ENCODE measurements around the gene TELO2.

Gene TELO2

DNA sequence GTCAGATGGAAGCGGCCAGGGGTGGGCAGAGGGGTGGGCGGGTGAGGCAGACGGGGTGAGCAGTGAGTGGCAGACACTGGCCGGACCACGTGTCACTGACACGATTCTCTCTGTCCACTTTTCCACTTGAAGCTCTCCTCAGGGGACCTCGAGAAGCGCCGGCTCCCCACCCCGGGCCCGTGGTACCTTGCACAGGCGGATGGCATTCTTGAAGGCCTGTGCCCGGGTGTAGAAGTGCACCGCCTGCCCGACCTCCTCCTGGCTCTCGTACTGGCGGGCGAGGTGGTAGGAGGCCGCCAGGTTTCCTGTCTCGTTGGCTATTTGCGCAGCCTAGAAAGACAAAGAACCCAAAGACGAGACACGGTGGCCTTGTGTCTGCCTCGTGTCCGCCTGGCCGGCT, 31.2 kb downstream of the TELO2 start:
- DNase-seq, result no peak

DNA sequence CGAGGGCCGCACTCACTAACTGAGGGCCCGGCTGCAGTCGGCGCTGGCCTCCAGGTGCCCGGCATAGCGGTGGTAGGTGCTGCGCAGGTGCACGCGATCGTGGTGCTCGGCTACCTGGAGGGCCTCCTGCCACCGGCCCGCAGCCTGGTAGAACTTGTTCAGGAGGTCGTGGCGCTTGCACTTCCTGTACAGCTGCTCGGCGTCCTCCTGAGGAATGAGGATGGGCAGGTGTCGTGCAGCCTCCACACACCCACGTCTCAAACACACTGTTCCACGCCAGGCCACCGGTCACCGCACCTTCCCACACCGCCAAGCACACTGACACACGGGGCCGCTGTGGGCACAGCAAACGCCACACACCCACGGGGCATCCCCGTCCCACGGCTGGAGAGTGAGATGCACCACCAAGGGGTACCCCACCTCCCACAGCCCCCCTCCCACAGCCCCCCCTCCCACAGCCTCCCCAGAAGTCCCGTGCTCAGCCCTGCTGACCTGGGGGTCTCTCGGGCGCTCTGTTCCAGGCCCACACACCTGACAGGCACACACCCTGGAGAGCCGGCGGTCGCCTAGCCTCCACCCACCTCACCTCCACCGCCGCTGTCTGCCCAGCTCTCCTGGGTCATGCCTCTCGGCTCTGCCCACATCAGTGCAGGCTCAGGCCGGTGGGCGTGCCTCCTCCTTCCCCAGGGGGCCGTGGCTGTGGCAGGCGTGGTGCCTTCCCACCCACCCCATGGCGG, 32.9 kb downstream of the TELO2 start:
- DNase-seq, result no peak

DNA sequence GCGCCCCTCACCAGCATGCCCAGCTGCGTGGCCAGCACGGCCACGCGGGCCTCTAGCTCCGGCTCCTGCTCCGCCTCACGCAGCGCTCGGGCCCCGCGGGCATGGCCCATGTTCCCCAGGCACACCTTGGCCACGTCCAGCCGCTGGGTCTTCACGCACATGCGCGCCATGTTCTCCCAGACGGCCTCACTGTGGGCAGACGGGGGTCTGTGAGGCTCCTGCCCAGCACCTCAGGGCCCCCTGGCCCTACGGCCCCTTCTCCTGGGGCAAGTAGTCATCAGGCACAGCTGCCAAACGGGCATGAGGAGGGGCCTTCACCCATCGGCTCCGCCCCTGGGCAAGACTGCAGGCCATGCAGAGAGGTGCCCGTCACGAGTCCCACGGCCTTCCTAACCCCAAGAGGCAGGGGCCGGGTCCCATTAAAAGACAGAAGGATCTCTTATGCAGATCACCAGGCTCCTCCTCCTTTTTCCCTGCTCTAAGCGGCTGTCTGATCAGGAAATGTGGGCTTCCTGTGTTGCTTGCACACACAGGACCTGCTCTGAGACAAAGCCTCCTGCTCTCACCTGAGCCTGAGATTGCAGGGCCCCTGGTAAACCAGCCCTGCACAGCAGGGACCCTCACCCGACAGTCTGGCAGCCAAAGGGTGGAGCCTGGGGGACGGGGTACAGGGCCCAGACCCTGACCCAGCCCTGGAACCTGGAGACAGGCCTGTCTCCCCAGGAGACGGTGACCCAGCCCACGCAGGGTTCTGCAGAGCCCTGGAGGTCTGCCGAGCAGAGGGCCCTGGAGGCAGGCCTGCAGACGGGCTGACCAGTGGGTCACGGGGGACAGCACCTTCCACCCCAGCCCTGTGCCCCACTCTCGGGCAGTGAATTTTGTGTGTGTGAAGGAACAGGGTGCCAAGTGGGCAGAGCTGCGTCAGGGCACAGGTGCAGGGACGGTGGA, 33.7 kb downstream of the TELO2 start:
- no peak for DNase-seq

DNA sequence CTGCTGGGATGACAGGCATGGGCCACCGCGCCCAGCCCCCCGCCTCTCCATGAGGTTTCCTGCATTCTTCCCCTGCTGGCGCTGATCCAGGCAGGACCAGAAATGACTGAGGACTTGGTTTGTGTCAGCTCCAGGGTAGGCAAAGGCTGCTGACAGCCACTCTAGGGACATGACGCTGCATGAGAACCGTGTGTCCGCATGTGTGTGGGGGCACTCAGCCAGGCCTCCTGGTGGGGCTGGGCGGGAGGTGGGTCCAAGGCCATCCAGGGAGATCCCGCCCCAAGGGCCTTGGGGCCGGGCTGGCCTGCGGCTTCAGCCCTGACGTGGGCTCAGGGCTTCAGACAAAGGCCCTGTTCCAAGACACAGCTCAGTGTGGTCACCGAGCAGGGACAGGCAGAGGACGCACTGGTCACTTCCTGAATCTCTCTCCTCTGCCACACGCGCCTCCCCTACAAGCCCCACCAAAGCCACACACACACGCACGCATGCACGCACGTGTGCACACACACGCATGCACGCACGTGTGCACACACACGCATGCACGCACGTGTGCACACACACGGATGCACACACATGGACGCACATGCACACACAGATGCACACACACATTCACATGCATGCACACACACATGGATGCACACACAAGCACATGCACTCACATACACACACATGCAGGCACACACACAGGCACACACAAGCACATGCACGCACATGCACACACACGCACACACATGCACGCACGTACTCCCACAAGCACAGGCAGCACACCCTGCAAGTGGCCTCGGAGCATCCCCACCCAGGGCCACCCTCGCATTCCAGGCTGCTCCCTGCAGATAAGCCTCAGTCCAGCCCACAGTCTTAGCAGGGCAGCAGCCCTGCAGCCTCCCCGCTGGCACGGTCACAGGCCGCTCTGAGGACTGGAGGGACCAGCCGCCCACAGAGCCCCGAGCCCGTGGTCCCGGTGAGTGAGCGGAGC, 35.0 kb downstream of the TELO2 start:
- peak; percentile 81 for DNase-seq

DNA sequence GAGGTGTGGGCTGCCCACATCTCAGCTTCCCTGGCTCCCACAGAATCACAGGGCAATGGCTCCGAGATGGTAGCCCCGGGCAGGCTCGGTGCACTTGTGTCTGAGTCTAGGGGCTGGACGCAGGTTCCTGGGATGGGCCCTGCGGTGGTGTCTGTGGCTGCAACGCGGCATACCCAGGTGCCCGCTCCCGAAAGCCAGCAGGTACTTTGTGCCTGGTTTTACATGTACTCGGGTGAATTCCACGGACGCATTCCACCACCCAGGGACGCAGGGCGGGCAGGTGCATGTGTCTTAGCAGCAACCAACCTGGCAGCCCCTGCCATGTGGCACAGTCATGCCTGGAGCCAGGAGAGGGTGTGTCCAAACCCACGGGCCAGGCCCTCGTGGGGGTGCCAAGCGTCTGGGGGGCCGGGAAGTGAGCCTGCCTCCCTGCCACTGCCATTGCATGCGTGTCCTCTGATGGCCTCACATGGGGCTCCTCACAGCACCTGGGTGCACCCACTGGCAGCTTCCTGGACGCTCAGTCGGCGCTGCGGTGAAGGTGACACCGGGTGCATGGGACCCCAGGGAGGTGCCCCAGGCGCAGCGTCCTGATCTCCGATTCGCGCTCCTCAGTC, 35.9 kb downstream of the TELO2 start:
- no peak for DNase-seq

DNA sequence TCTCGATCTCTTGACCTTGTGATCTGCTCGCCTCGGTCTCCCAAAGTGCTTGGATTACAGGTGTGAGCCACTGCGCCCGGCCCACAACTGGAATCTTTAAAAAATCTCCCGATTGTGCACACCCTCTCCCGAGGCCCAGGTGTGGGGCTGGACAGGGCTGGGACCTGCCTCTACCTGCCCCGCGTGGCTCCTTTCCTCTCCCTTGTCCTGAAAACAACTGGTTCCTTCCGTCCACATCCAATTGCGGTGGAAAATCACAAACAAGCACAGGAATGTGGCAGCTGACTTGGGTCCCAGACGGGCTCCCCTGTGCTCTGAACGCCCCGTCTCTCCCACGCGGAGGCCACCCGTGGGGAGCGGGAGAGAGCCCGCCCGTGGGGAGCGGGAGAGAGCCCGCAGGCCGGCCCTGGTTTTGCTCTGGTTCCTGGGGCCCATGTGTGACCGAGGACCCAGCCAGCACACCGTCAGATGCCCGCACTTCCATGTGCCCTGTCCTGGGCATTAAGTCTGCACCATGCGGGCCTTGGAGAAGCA, 37.3 kb downstream of the TELO2 start:
- no peak for DNase-seq

DNA sequence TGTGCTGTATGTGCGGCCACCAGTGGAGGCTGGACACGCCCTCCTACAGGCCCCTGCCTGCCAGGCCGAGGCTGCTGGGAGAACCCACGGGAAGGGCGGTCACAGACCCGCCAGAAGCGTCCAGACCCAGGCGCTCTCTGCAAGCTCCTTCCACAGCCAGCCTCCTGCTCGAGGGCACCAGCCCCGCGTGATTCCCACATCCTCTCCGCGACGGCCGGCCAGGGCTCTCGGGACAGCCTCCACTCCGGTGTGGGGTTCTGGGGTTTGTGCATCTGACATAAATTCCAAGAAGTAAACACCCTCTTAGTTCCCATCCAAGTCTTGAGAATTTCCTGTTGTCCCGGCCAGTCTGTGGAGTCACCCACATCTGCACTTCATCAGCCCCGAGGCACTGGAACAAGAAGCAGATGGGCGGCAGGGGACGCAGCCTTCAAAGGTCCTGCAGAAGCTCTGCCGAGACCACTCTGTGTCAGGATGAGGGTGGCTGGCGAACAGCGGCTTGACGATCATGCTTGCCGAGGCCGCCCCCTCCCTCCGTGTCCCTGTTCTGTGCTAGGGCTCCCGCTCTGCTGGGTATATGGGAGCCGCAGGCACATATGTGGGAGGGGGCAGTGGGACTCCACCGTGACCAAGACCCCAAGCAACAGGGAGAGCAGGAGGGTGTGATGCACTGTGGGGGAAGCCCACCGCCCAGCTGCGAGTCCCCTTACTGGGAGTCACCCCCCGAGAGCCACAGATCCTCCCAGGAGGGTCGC, 37.9 kb downstream of the TELO2 start:
- no peak for DNase-seq

DNA sequence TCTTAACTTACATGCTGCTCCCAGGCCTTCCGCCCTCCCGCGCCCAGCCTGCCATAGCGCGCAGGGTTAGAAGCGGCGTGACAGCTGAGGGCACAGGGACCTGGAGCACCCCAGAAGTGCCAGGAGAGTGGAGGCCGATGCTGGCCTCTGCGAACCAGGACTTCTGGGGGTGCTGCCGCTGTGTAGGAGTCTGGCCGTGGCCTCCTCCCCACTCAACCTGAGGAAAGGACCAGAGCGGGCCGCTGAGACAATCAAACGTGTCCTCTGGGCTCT, 38.4 kb downstream of the TELO2 start:
- no peak for DNase-seq

DNA sequence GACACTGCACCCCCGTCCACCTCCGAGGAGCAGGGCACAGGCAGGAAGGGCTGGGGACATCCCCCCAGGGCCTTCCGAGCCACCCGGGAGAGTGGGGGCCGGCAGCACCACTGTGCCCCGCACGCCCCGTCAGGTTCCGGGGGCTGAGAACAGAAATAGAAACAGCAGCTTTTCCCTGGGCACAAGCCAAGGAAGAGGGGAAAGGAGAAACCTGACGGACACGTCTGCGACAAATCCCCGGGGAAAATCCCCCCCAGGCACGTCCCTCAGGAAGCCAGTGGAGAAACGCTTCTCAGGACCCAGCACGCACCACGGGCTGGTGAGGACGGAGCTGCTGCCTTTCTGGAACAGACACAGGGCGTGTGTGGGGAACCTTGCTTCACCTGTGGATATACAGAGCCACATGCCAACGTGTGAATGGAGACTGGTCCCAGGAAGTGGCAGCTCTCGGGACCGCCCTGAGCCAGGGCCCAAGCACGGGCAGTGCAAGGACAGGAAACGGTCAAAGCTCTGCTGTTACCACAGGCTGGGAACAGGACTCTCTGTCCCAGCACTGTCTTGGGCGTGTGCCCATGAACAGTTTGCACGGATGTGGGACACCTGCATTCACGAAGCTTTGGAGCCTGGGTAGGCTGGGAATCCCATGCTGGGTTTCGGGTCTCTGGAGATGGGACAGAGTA, 39.1 kb downstream of the TELO2 start:
- no peak for DNase-seq

DNA sequence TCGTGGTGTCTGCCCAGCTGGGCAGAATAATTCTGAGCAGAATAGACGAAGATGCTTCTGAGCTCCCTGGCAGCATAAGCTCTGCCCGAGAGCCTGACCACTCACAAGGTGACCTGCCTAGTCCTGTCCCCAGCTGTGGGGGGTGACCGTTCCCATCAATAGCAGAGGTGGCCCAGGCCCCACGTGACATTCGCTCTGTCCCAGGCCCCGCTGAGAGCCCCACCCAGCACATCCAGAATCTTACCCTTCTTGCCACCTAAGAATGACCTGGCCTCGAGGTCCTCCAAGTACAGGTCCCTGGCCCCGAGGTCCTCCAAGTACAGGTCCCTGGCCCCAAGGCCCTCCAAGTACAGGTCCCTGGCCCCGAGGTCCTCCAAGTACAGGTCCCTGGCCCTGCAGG, 39.6 kb downstream of the TELO2 start:
- DNase-seq, result no peak

DNA sequence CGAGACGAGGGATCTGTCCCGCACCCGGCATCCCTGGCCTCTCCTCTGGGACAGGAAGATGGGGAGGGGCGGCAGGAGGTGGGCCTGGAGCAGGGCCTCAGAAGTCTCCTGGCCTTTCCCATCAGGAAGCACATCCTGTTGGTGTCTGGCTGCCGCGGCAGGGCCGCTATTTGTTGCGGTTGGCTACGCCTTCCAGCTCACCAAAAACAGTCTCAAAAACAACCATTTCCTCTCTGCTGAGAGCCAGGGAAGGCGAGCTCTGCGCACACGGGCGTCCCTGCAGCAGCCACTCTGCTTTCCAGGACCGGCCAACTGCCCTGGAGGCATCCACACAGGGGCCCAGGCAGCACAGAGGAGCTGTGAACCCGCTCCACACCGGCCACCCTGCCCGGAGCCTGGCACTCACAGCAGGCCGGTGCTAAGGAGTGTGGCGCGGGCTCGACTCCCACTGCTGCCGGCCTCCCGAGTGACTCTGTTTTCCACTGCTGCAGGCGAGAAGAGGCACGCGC, 40.3 kb downstream of the TELO2 start, which contains the start of gene TMEM204:
TMEM204 (plus strand) TSS at position 224 of the 509 bp plus-strand sequence. CDS start 610 bp downstream, outside the sequence.
- DNase-seq, result no peak

DNA sequence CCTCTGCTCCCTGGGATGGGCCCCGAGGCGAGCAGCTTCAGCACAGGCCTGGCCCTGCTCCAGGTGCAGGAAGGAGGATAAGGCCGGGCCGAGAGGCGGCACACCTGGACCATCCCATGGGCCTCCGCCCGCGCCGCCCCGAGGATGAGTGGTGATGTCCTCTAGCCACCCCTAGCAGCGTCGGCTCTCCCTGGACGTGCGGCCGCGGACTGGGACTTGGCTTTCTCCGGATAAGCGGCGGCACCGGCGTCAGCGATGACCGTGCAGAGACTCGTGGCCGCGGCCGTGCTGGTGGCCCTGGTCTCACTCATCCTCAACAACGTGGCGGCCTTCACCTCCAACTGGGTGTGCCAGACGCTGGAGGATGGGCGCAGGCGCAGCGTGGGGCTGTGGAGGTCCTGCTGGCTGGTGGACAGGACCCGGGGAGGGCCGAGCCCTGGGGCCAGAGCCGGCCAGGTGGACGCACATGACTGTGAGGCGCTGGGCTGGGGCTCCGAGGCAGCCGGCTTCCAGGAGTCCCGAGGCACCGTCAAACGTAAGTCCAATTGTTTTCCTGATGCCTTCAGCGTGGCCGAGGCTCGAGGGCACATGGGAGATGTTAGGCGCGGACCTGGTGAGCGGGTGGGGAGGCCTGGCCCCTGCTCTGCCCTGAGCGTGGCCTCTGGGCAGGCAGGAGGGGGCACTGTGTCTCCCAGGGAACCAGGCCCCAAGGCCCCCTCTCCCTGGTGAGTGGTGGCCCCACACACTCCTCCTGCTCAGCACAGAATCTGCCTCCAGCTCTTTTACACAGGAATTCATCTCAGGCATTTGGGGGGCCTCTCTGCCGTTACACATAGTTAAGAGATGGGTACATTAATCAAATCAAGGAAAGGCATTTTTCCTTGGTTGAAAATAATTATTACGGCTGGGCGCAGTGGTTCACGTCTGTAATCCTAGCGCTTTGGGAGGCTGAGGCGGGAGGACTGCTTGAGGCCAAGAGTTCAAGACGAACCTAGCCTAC, 41.2 kb downstream of the TELO2 start:
- DNase-seq, result no peak

DNA sequence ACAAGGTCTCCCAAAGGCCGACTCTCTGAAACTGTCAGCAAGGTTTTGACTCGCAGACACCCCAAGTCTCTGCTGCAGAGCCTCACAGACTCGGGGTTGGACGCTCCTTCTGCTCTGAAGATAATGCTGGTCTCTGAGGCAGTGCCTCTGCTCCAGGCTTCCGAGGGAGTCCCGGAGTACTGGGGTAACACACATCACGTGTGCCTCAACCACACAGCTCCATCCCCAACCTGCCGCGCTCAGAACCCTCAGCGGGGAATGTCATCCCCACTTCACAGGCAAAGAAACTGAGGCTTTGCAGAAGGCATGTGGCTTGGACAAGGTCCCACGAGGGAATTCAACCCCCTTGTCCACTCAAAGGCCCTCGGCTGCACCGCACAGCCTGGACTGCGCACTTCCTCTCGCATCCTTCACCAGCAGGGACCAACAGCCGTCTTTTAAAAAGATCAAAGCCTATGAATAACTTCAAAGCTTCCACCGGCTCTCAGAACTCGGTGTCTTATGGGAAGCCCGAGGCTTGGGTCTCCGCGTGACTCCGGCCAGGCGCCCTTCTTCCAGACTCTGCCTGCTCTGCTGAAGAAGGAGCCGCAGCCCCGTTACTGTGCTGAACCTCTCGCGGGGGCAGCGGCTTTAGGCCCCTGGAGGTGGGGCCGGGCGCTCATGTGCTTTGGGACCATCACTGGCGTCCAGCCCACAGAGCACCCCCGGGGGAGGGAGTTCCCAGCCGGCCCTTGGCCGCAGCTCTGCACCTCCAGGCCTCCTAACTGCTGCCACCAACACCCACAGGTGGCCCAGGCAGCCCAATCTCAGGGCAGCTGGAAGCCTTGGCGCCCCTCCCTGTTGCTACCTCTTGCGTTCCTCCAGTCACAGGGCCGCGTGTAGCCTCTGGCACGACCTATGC, 42.5 kb downstream of the TELO2 start:
- no peak for DNase-seq

DNA sequence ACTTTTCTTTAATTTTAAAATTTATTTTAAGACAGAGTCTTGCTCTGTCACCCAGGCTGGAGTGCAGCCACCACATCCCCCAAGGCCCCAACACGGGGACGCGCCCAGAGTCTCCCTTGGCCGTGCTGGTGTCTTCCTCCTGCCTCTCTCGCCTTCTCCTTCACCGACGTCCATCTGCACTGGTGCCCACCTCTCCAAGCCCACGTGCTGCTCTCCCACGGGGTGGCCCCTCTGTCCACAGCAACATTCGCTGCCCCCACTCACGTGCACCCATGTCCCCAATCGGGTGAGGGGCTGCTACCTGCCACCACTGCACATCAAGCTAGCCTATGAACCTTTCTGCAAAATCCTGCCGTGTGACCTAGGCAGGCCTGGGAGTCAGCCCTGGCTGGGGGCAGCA, 43.4 kb downstream of the TELO2 start:
- DNase-seq, result no peak

DNA sequence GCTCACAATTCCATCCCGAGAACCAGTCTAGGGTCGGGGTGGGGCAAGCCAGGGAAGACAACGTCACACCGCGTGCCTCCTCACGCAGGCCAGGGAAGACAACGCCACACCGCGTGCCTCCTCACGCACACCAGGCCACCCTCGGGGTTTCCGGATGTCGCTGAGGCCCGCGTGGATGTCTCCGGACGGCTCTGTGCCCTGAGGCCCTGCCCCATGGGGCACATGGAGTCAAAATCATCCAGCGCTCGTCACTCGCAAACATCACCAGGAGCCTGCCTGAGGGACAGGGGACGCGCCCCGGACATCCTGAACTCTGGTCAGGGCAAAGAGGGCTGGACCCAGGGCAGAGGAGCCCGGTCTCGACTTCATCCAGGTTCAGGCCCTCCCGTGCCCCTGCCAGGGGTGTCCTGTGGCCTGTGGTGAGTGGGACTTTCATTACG, 44.0 kb downstream of the TELO2 start:
- no peak for DNase-seq

DNA sequence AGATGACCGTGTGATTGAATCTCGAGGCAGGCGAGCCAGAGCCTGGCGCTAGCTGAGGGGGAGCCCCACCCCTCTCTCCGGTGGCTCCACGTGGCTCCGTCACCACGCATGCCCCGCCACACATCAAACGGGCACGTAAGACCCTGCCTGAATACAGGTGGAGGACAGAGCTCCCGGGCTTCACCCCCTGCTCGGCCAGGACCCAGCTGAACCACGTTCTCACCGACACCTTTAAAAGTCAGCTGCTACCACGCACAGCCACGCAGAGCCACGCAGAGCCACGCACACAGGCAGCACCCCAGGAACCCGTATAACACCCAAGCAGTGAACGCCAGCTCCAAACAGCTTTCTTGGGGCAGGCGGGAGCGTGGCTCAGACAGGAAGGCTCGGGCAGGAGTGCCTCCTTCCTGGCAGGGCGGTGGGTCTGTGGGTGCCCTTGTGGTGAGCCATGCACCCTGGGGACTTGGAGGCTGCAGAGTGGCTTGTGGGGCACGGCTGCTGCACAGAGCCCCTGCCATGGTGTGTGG, 44.7 kb downstream of the TELO2 start:
- no peak for DNase-seq

DNA sequence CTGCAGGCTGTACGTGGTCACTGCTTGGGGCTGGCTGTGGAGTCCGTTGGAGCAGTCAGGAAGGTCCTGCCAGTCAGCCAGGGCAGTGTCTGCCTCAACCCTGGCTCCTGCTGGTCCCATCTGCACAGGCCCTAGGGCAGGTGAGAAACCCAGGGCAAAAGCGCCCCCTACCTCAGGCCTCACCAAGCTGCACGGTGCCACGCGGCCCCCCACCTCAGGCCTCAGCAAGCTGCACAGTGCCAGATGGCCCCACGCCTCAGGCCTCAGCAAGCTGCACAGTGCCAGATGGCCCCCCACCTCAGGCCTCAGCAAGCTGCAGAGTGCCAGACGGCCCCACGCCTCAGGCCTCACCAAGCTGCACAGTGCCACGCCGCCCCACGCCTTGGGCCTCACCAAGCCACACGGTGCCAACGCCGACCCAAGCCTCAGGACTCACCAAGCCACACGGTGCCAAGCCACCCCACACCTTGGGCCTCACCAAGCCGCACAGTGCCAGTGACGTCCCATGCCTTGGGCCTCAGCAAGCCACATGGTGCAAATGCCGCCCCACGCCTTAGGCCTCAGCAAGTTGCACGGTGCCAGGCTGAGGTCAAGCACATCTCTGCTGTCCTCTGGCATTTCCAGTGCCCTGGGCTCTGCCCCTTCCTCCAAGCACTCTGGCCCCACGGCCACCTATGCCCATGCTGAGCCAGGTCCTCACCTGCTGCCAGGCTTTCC, 45.8 kb downstream of the TELO2 start:
- peak; percentile 29 for DNase-seq
